Activated CD4-positive, alpha-beta T cell treated with anti-CD3 and anti-CD28 coated beads, Interleukin-2, amount 50 U/mL, for 1 hour (primary cell): ENCODE results near the gene CRYAA.
"Not testable (repeated sequence)": the region's sequence is repeated elsewhere in the genome, so short reads cannot be mapped to it uniquely, and the experiment has no call there.

Experiments
- DNase-seq: peaks from one replicate; pipeline ENCODE4 v3.0.0-alpha.2; 2020

CRYAA gene

DNA sequence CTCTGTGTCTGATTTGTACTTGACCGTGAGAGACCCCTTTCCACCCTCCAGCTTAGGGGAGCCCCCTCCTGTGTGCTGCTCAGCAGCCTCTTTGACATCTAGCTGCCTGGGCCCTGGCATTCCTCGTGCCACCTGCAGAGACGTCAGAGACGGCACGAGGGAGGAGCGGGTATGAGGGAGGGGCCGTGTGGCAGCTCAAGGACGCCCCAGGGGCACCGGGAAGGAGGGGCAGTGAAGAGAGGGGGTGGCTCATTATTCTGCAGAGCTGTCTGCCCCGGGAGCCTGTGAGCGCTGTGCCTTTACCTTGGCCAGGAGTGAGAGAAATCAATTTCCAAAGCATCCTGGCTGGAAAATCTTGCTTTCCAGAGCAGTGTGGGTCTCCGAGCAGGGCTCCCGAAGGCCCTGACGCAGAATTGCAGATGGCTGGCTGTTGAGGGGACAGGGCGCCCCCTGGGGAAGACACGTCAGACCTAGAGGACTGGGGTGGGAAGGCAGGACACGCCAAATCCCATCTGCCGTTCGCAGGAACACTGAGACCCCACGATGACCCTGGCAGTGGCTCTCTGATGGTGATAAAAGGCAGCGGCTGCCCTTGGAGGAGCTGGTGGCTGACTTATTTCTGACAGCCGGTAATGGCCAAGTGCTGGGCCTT lies 9.5 kb downstream of the CRYAA start:
- not testable (repeated sequence) for DNase-seq

DNA sequence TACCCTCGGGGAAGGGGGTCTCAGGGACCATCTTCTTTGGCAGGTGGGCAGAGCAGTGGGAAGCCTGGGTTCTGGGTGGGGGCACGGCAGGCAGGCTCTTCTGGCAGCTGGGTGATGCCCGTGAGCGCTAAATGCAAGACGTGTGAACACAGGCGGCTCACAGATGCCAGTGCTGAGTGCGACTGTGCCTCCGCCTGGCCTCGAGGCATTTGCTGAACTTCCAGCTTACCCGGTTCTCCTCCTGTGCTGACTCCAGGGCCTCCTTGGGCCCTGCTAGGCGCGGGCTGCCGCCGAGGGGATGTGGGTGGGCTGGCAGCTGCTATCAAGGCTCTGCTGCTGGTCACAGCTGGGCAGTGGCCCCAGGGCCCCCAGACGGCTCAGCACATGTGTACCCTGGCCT lies 12.2 kb downstream of the CRYAA start:
- not testable (repeated sequence) for DNase-seq

DNA sequence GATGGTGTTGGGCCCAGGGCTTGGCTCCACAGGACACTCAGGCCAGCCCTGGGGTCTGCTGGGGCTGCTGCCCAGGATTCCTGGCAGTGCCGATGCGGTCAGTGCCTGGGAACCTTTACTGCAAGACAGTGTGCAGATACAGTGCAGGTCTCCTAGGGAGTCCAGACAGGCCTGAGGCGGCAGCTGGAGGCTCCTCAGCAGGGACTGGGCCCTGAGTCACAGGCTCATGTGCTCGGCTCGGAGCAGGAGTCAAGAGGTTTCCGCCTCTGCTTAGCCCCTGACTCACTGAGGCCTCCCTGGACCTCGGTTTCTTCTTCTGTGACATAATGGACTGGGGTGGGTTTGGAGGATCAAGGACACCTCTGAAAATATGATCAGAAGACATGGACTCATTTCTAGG lies 18.5 kb downstream of the CRYAA start:
- DNase-seq = not testable (repeated sequence)

DNA sequence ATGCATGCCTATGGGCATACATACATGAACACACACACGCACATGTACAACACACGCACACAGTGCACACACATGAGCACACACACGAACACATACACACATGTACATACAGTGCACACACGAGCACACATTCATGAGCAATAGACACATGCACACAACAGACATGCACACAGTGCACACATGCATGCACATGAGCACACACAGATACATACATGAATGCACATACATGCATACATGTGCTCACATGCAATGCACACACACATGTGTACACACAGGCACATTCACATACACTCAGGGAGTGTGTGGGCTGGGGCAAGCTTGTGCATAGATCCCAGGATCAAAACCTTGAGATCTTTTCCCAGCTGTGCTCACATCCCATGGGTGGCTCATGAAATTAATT lies 18.9 kb downstream of the CRYAA start:
- DNase-seq = no peak

DNA sequence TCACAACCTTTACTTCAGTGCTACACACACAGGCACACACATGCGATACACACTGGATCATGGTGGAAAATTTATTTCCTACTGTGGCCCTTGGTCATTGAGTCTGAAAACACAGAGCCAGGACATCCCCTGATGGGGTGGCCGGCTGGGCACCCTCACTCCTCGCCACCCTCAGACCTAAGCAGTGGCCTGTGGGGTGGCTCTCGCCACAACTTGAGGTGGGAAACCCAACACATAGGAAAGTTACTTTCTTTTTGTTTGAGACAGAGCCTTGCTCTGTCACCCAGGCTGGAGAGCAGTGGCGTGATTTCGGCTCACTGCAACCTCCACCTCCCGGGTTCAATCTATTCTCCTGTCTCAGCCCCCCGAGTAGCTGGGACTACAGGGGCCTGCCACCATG lies 19.4 kb downstream of the CRYAA start:
- no peak for DNase-seq

DNA sequence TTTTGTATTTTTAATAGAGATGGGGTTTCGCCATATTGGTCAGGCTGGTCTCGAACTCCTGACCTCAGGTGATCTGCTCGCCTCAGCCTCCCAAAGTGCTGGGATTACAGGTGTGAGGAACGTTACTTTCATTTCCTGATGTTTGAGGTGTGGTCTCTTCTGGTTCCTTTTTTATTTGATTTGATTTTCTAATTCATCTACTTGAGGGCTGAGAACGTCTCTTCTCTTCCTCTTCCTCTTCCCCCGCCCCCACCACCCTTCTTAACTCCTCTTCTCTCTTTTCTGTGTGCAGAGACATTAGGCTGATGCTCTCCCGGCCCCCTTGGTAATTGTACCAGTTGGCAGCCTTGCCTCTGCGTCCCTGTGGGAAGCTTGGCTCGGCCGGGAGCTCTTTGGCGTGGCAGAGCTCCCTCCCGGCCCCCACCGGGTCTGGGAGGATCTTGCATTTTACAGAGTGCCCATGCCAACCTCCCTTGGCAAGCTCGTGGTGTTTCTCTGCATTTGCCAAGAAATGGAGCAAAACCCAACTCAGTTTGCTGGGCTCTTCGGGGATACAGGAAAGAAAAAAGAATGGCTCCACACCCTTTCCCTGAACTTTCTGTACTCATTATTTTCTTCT lies 19.9 kb downstream of the CRYAA start:
- no peak for DNase-seq

DNA sequence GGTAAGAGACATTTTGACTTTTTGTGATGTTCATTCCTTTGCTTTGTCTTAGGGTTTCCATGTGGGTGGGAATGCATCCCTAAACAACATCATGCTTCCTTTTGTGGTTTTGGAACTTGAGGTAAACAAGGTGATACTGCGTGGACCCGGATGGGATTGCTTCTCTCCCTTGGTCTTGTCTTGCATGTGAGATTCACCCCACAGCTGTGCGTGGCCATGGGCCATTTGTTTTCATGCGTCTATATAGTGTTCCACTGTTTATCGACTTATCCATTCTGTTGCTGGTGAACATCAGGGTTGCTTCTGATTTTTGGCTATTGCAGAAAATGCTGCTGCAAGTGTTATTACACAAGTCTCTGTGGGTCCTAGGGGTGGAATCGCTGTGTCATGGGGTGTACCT lies 21.1 kb downstream of the CRYAA start:
- no peak for DNase-seq

DNA sequence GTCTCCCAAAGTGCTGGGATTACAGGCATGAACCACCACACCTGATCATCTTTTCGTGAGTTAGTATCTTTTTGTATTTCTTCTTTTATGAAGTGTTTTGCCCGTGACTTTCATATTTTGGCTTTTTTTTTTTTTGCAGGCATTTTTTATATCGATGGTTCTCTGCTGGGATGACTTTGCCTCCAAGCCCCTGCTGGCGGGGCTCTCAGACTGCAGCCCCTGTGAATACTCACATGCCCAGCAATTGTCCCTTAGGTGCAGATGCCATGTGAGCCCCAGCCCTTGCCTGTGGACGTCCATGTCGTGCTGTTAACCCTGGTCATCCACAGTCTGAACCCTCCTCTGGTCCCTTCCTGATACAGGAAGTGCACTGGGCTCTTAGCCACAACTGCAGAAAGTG lies 21.7 kb downstream of the CRYAA start:
- no peak for DNase-seq

DNA sequence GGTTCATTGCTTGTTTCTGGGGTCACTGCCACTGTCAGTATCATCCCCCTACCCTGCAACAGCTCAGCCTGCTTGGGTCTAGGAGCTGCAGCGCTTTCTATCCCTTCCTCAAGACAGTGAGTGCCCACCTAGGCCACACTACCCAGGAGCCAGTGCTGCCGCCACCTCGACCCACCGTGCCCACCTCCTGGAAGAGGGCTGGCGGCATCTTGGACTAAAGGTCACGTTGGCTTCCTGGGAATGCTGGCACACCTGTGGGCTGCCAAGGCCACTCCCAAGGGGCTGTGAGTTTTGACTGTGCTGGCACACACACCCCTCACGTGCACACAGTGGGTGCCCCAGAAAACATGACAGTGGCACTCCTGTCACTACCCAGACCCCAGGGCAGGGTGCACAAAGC lies 22.1 kb downstream of the CRYAA start:
- no peak for DNase-seq

DNA sequence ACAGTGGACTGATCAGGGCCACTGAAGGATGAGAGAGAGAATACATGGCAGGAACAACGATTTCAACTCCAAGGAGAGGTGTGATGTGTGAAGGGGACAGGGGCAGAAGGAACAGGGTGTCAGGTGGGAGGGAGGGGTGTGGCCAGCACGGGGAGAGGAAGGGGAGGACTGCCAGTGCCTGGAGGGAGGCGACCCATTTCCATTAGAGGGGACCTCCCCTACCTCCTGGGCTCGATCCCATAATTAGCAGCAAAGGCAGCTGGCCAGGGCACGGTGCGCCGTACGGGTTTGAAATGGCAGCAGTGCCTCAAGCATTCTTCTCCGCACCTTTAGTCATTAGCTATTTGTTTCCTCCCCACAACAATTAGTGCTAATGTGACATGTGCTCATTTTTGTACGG lies 22.7 kb downstream of the CRYAA start:
- DNase-seq = no peak

DNA sequence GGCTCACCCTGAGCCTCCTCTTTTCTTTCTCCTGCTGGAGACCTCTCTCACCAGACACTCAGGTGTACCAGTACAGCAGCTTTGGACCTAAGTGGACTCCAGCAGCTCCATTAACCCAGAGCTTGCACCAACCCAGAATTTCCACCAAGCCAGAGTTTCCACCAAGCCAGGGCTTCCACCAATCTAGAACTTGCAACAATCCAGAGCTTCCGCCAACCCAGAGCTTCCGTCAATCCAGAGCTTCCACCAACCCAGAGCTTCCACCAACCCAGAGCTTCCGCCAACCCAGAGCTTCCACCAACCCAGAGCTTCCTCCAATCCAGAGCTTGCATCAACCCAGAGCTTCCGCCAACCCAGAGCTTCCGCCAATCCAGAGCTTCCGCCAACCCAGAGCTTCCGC lies 23.2 kb downstream of the CRYAA start:
- no peak for DNase-seq

DNA sequence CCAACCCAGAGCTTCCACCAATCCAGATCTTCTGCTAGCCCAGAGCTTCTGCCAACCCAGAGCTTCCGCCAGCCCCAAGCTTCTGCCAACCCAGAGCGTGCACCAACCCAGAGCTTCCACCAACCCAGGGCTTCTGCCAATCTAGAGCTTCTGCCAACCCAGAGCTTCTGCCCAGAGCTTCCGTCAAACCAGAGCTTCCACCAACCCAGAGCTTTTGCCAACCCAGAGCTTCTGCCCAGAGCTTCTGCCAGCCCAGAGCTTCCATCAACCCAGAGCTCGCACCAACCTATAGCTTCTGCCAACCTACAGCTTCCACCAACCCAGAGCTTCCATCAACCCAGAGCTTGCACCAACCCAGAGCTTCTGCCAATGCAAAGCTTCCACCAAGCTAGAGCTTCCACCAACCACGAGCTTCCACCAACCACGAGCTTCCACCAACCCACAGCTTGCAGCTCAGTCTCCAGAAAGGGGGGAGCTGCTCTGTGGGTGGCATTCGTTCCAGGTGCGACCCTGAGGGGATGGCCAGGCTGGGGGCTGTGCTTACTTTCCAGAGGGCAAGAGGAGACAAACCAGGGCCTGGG lies 23.8 kb downstream of the CRYAA start:
- no peak for DNase-seq

DNA sequence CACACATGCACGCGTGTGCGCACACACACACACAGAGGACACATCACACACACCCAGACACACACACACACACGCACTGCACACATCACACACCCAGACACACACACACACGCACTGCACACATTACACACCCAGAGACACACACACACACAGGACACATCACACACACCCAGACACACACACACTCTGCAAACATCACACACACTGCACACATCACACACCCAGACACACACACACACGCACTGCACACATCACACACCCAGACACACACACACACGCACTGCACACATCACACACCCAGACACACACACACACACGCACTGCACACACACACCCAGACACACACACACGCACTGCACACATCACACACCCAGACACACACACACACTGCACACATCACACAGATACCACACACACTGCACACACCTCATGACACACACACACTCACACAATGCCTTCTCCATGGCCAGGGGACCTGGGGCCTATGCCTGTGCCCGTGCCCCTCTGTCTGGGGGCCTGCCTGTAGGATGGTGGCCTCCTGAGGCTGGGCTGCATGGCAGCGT lies 24.4 kb downstream of the CRYAA start:
- DNase-seq = no peak

DNA sequence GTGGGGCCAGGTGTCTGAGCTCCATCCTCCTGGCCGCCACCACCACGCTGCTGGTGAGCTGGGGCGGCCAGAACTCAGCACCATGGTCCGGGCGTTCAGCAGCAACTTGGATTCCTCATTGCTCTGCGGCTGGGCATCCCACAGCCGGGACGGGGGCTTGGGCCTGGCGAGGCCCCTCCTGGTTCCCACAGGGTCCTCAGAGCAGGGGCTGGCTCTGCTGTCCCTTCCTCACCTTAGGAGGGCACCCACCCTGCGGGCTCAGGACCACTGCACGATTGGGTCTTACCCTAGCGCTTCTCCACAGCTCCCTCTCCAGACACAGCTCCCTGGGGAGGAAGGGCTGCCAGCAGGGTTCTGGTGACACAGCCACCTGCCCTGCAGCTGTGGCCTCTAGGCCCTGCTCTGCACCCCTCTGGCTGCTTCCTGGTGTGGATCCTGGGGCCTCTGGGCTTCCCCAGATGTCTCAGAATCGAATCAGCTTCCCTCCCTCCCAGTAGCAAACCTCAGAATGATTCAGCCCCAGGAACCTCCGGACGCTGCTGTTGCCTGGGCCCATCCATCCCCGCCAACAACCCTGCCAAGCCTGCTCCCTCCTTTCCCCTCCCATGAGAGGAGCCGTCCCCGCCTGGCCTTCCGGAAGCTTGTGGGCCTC lies 25.0 kb downstream of the CRYAA start:
- DNase-seq = no peak

DNA sequence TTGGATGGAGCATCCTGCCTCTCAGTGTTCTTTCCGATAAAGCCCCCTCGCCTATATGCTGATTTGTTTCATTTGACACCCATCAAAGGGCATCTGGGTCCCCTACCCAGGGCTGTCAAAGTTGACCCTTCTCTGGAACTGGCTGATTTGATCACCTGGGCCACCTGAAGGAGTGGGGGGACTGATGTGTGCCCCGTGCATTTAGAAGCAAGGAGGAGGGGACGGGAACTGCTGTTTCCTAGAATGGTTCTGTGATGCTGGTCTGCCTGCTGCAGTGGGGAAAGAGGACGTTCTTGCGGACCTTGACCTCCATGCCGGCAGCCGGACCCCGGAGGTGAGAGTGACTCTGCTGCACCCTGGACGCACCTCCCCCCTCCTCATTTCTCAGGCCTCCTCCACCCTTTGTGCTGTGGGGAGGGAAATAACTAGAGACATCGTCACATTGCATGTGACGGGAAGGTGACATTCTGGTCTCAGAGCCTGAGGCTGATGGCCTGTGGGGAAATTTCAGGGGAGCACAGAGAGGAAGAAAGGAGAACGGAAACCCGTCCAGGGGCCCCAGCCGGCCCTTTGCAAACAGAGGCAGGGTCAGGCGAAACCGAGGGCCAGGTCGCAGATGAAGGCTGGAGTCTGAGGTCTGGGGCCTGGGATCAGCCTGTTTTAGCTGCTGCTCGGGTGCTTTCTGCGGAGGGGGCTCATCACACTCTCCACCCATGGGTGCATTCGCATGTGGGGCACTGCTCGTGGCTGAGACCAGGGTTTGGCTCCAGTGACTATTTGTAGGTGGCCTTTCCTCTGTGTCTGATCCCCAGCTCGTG lies 25.7 kb downstream of the CRYAA start:
- DNase-seq = no peak

DNA sequence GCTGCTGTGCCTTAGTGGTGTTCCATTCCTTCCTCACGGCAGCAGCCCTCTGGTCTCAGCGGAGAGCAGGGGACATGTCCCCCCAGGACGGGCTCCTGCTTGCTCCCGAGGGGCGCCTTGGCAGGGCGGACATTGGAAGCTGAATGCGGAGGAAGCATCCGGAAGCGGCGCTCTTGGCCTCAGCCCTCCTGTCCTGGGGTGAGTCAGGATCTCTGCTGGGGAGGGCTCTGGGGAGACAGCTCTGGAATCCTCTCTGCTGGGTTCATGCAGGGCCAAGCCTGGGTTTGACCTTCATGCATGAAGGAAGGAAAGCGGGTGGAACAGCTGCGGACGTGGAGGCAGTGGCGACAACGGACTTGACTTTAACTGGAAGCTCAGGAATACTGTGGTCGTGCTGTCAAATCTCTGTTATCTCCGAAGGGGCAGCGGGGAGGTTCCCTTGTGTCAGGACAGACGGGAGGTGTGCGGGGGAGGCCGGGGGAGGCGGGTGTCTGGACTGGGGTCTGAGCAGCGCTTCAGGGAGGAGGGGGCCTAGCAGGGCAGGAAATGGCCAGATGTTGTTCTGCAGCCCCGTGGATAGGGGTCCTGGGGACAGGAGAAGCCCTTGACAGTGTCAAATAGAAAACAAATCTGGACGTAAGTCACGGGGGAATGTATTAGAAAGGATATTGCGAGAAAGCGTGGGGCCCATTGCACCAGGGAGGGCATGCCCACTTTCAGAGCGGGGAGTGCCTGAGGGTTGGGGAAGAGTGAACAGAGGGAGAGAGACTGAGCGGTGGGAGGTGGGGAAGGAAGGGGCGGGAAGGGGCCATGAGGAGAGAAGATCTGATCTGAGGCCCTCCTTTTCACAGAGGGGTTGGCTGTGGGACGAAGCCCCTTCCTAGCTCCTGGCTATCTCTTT lies 26.6 kb downstream of the CRYAA start:
- DNase-seq = no peak

DNA sequence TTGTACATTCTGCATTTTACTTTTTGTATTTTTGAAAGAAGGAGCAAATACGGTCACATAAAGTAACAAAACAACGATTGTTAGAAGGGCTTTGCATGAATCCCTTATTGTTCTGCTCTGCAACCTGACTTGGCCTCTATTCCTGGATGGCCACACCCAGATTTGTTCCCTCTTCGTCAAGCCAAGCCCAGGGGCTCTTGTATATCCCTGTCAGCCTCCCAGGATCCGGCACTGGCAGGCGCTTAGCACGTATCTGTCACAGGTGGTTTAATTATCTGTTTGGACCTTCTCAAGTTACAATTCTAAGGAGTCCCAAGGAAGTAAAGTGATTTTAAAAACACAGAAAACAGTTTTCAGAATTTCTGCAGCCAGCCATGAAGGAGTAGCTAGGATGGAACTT lies 28.0 kb downstream of the CRYAA start:
- no peak for DNase-seq

DNA sequence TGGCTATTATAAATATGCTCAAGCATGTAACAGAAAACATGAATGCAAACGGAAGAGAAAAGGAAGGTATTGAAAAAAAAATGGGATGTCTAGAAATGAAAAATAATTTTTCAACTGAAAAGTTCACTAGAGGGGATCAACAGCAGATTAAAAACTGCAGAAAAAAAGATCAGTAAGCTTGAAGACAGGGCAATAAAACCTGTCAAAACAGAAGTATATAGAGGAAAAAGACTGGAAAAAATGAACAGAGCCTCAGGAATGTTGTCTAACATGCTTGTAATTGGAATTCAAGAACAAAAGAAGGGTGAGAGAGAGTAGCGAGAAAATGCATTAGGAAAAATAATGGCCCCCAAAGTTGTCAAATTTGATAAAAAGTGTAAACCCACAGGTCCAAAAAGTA lies 29.6 kb downstream of the CRYAA start:
- no peak for DNase-seq

DNA sequence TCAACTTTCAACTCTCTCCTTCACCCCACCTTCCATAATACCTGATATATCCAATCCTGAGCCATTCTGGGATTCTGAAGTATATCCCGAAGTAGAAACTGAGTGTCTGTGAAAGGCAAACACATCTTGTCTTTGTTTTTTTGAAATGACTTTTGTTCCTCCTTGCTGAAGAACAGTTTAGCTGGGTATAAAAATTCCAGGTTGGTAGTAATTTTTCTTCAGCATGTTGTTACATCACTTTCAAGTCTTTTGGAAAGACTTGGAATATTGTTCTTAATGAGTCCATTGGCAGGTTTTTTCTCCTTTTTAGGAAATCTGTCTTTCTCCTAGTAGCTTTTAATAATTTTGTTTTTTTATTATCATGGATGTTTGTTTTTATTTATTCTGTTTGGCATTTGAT lies 32.7 kb downstream of the CRYAA start:
- no peak for DNase-seq

DNA sequence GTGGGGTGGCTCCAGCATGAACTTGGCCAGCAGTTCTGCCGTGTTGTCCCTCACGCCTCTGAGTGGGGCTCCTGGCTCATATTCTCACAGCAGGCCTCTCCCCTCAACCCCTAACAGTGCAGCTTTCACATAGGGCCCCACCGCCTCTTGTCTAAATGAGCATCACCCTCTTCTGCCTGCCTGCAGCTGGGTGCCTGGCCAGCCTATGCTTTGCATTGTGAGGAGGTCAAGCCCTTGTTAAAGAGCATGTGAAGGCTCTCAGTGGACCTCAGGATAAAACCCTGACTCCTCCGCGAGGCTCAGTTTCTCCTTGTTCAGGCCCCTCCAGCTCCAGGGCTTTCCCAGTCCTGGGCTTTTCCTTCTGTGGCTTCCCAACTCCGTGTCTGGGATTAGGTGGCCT lies 34.8 kb downstream of the CRYAA start:
- DNase-seq = no peak

DNA sequence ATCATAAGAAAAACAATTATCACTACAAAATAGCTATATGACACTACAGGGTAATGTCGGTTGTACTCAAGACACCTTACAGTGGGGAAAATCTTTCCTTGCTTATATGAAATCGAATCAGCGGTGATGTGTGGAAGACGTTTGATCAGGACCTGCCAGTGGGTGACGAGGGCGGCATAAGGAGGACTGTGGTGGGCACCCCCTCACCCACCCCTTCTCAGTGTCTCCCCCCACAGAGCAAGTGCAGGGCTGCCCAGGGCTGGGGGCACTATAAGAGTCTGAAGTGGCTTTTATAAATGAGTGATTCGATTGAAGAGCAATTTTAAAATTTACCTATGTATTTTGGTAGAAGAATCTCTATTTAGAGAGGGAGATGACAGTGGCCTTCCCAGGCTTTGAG lies 35.8 kb downstream of the CRYAA start:
- DNase-seq = no peak
